Measurements from ENCODE around the gene CAPN12.

The CAPN12 gene

DNA sequence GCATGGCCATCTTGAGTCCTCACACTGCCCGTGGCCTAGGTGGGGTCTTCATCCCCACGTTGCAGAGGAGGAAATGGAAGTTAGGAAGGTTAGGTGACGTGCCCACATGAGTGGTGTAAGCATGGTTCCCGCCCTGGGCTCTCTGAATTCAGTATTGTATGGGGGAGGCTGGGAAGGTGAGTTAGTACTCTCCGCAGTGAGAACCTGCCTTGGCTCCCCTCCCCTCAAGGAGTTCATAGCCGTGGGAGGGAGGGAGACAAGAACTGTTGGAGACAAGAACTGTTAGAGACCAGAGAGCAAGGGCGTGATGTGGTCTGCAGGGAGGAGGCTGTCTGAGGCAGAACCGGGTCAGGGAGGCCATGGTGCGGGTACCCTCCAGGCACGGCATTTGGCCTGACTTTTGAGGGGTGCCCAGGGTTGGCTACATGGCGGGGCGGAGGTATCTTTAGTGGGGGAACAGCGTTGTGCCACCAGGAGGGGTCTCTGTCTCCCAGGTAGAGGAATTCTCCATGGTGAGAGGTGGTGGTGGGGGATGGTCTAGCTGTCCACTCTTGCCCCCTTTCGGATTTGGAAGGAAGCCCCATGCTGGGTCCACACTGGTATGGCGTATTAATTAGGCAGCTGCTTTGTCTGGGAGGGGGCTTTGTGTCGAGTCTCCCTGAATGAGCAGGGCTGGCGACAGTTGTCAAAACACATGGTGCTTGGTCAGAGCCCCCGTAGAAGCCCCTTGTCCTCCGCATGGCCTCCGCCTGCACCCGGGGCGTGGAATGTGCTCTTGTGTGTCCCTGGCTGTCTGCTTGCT is 45.8 kb downstream of the CAPN12 start:
- no peak for DNase-seq (ENCODE audit: low read depth in 3 of 3, low spot score in 1 of 3)

DNA sequence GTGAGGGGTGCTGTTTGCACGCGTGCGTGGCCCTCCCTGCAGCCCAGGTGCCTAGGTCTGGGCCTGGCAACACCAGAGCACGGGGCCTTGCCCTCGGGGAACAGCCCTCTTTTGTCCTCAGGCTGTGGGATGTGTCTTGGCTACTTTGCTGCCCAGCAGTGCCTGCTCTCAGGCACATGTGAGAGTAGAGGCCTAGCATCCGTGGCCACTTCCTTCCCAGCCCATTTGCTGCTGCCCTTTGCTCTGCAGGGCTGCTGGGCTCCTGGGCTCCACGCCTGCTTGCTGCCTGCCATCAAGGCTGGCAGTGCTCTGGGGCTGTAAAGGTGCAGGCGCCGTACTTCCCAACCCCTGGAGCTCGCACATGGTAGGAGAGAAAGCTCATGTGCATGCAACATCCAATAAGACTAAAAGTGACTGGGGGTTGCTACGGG is 46.6 kb downstream of the CAPN12 start:
- DNase-seq (ENCODE audit: low read depth in 3 of 3, low spot score in 1 of 3) = no peak

DNA sequence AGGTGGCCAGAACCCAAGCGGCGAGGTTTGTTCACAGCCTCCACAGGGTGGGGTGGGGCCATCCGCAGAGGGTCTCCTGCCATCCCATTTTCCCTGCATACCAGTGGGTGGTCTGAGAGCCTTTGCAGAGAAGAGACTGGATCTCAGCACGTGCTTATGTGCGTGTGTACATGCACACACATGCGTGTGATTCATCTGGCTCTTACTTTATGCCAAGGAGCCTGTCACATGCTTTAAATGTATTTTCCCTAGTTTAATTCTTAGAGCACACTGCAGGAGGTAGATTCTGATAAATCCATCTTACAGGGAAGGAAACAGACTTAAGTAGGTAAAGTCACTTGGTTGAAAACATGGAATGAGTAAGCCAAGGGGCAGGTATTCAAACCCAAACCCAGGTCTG is 47.1 kb downstream of the CAPN12 start:
- no peak for DNase-seq (ENCODE audit: low read depth in 3 of 3, low spot score in 1 of 3)

DNA sequence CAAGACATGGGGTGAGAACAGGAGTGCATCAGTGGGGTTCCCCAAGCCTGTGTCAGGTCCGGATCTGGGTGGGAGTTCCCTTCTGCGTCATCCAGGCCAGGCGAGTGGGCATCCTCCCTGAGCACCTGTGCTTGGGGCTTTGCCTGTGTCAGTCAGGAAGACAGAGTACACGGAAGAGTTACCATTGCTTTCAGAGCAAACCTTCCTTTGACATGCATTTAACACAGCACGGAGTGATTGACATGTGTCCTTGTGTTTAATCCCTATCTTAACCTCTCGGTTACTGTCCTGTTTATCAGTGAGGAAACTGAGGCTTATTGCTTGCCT is 47.6 kb downstream of the CAPN12 start:
- DNase-seq (ENCODE audit: low read depth in 3 of 3, low spot score in 1 of 3) = no peak

DNA sequence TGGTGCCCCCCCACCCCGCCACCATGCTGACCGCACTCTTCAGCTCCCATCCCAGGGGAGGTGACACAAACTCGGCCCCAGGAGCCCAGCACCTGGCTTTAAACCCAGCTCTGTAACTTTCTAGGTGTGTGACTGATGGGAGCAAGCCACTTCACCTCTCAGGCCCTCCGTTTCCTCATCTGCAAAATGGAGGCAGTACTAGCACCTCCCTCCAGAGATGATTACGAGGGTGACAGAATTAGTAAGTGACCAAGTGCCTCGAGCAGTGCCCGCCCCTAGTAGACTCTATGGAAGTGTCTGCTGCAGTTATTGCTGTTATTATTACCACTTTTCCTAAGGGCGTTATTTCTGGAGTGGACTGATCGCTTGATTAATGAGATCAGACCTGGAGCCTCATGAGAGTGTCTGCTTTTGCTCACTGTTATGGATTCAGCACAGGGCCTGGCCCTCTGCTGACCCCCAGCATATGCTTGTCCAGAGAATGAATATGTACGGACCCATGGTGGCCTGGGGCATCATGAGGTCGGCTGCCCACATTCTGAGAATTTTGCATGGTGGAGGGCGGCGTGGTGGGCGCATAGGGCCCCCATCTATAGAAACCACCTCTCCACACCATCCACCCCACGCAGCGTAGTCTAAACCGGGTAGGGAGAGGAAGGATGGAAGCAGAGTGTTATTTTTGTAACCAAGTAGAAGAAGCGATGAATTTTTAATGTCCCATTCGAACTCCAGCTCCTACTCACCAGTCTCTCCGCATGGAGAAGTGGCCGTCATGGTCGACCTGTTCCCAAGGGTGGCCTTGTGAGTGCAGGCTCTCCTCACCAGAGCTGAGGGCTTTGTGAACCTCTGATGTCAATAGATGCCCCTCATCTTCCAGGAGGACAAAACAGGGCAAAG is 48.2 kb downstream of the CAPN12 start:
- no peak for DNase-seq (ENCODE audit: low read depth in 3 of 3, low spot score in 1 of 3)

DNA sequence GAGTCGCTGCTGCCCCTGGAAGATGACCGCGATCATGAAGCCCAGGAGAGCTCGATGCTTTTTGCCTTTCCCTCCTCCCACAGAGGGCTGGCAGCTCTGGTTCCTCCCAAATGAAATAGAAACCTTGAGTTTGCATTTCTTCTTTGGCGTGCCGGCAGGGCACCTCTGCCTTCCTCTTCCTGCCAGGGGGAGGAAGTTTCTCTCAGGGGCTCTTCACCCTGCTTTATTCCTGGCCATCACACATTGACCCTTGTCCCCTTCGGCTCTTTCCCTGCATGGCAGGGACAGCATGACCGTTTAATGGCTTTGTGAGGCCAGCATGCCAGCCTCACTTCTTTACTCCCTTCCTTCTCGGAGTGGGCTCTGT is 49.0 kb downstream of the CAPN12 start:
- DNase-seq (ENCODE audit: low read depth in 3 of 3, low spot score in 1 of 3) = no peak

DNA sequence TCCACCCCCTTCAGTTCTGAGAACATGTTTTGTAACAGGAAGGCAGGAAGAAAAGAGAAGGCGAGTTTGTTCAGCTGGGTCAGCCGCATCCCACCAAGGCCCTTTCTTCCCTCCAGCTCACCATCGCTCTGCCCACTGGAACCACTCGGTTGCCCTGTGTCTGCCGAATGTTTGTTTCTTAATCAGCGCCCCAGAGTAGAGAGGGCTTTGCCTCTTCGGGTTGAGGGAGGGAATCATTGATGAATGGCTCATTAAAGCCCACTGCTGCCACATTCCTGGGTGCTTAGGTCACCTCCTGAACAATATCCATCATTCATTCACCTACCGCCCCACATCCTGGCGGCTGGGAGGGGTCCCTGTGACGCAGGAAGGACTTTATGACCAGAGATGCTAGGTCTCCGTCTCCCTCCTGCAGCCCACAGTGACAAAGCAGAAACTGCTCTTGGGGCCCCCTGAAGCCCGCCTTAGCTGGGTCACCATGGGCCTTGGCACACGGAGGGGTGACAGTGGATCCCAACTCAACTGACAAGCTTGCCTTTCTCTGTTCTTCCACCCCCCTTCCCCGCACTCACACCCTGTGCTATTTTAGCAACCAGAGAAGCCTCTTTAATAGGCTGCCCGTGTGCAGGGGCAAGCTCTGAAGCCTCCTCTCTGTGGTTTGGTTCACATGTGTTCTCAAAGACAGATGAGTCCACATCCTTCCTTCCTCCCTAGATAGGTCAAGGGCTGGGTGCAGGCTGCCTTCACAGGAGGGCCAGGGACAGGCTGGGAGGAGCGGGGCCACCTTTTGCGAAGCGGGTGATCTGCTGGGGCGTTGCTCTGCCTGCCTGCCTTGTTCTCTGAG is 50.7 kb downstream of the CAPN12 start:
- no peak for DNase-seq (ENCODE audit: low read depth in 3 of 3, low spot score in 1 of 3)

DNA sequence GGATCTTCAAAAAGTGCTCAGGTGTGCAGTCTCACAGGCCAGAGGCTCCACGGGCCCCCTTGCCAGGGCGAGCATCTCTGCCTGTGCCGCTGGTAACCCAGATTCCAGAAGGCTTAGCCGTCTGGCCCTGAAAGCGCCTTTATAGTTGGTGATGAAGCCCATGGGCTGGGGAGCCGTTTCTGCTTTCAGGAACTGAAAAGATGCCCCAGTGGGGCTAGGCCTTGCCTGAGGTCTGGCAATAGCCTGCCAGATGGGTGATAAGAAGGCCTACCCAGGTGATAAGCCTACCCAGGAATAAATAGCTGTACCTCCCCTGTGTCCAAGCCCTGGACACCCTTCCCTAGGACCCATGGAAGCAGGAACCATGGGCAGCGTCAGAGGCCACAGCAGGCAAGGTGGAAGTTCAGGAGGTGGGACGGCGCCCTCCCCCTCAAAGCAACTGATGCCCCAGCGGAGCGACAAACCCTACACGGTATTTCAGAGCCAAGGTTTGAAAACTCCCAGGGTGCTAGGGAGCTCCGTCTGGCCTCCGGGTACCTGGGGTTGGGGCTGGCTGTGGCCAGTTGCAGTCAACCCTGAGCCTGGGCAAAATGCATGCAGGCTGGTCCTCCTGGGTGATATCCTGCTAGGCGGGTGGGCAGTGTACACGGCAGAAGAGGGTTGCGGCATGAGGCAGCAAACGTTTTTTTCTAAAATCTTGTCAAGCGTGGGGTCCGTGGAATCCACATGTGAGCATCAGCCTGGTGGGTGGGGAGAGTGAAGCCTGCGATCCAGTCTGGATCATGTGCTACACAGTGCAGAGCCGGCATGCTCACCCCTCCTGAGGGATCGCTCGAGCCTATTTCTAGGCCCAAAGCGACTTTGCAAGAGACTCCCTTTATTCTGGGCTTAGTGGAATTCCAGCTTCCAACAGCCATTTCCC is 51.6 kb downstream of the CAPN12 start:
- no peak for DNase-seq (ENCODE audit: low read depth in 3 of 3, low spot score in 1 of 3)

DNA sequence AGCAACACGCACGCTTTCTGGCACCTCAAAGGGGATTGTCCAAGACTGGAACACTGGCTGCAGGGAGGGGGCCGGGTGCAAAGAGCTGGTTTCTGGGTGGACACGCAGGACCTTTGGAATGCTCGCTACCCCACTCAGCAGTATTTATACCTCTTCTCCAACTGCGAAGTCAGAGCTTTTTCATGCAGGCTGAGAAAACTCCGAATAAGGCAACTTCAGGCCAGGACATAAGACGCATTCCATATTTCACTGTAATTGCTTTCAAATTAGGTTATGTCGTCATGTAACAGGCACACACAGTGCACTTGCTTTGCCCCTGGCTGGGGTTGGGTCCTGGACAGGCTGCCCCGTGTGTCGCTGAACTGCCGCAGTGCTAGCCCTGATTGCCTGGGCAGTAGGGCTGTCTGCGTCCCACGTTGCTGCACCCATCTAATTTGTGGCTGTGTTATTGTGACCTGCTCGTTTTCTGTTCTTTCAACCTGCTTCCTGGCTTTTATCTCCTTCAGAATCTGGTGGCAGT is 52.3 kb downstream of the CAPN12 start:
- DNase-seq (ENCODE audit: low read depth in 3 of 3, low spot score in 1 of 3) = no peak

DNA sequence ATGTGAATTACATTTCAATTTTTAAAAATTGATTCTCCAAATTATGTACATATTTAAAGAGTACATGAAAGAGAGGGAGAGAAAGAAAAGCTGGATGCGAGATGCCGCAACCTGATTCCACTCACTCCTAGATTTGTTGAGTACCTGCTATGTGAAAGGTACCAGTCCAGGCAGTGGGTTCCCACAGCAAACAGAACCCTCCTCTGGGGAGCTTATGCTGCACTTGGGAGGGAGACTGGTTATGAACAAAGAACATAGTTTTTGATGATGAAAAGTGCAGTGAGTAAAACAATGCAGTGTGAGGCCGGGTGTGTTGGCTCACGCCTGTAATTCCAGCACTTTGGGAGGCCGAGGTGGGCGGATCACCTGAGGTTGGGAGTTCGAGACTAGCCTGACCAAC is 53.4 kb downstream of the CAPN12 start:
- DNase-seq (ENCODE audit: low read depth in 3 of 3, low spot score in 1 of 3) = no peak

DNA sequence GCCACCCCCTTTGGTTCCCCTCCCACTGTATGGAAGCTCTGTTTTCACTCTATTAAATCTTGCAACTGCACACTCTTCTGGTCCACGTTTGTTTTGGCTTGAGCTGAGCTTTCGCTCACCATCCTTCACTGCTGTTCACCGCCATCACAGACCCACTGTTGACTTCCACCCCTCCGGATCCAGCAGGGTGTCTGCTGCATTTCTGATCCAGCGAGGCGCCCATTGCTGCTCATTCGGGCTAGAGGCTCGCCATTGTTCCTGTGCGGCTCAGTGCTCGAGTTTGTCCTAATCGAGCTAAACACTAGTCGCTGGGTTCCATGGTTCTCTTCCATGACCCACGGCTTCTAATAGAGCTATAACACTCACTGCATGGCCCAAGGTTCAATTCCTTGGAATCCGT is 54.1 kb downstream of the CAPN12 start:
- DNase-seq (ENCODE audit: low read depth in 3 of 3, low spot score in 1 of 3) = no peak

DNA sequence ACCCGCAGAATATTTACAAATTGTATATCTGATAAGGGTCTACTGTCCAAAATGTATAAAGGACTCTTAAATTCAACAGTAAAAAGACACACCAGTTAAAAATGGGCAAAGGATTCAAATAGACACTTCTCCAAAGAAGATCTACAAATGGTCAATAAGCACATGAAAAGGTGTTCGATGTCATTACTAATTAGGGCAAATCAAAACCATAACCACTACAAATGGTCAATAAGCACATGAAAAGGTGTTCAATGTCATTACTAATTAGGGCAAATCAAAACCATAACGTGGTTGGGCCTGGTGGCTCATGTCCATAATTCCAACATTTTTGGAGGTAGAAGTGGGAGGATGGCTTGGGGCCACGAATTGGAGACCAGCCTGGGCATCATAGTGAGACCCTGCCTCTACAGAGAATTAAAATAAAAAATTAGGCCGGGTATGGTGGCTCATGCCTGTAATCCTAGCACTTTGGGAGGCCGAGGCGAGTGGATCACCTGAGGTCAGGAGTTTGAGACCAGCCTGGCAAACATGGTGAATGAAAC is 56.4 kb downstream of the CAPN12 start:
- no peak for DNase-seq (ENCODE audit: low read depth in 3 of 3, low spot score in 1 of 3)

DNA sequence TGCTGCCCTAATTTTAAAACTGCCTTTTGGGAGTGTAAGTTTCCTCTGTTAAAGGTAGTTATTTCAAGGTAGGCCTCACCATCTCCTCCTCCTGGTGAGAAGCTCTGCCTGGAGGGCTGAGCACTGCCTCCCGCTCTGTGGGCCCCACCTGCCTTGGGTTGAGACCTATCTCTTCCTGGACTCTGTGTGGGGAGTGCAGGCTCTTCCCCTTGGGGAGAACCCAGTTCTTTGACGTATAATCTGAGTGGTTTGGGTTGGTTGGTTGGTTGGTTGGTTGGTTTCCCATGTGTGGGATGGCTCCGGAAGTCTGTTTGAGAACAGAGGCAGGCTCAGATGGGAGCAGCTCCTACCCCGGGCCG is 57.8 kb downstream of the CAPN12 start:
- DNase-seq (ENCODE audit: low read depth in 3 of 3, low spot score in 1 of 3) = no peak

DNA sequence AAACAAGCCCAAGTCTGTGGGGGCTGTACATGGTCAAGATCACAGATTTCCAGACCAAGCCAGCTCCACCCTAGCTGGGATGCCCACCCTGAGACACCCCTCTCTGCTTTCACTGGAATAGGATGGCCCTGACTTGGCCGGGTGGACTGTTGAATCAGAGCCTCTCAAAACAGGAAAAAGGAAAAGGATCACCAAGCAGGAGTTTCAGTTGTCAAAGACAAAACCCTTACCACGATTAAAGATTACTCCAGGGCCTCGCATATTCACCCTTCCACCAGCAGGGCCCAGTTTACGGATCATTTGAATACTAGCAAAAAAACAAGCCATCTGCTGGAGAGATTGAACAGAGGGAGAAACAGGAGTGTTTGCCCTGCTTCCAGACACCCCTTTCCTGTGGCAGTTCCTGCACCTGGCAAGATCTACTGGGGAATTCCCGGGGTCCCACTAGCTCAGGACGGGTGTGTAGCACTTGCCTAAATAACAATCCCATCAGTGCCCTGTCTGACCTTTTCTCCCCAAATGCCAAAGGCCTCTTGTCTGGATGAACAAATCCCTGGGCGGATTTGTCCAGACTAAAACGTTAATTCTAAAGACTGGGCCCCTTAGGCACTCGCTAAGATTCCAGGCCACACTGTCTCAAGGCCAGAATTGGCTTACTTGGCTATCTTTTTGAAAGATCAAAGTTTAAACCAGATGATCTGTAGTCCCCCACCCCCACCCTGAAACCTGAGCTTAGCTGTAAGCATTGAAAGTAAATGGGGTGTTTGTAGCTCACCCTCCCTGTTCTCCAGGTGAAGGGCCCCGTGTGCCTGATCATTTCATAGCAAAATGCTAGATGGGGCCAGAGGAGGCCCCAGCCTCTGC is 58.4 kb downstream of the CAPN12 start:
- DNase-seq (ENCODE audit: low read depth in 3 of 3, low spot score in 1 of 3) = no peak

DNA sequence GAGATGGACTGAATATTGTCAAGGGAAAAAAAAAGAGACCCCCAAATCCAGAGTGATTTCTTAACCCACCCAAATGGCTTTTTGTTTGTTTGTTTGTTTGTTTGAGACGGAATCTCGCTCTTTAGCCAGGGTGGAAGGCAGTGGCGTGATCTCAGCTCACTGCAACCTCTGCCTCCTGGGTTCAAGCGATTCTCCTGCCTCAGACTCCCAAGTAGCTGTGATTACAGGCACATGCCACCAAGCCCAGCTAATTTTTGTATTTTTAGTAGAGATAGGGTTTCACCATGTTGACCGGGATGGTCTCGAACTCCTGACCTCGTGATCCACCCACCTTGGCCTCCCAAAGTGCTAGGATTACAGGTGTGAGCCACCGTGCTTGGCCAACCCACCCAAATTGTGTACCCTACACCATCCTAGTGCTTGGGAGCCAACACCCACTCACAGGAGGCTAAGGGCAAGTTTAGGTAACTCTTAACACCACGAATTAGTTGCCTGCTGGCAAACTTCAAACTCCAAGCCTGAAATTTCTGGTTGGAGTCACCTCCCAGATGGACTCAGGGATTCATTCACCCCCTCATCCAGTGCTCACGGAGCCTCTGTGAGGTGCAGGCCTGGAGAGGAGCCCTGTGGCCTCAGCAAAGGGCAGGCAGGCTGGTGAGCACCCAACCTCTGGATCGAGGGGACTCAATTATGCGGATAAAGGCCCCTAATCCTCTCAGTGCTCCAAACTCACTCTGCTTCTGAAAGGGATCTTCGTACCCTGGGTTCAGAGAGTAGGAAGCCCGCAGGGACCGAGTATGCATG is 59.2 kb downstream of the CAPN12 start:
- no peak for DNase-seq (ENCODE audit: low read depth in 3 of 3, low spot score in 1 of 3)

DNA sequence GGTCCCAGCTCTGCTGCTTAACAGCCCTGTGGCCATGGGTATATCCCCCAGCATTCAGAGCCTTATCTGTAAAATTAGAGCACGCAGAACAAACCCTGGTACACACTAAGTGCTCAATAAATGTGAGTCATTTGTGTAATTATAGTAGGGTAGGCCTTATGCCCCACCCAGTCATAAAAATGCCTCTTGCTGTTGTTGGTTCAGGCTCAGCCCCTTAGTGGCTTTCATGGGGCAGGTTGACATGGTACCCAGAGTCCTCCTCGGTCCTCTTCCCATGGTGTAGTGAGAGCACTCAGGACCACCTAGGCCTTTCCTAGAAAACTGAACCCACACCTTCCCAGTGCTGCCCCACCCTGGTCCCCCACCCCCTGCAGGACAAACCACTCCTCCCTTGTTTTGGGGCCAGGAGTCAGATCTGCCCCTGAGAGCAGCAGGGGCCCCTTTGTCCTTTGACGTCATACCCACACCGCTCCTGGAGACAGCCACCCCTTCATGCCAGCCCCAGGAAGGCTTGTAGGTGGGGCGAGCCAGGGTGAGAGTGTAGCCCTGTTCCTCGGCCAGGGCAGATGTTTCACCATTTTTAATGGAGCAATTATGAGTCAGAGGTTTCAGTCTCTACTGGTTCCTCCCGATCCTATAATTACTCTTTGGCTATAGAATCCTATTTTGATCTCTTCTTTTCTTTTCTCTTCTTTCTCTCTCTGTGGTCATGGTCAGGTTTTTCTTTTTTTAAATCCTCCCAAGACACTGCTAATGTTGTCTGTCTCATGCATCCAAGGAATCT is 60.0 kb downstream of the CAPN12 start:
- no peak for DNase-seq (ENCODE audit: low read depth in 3 of 3, low spot score in 1 of 3)

DNA sequence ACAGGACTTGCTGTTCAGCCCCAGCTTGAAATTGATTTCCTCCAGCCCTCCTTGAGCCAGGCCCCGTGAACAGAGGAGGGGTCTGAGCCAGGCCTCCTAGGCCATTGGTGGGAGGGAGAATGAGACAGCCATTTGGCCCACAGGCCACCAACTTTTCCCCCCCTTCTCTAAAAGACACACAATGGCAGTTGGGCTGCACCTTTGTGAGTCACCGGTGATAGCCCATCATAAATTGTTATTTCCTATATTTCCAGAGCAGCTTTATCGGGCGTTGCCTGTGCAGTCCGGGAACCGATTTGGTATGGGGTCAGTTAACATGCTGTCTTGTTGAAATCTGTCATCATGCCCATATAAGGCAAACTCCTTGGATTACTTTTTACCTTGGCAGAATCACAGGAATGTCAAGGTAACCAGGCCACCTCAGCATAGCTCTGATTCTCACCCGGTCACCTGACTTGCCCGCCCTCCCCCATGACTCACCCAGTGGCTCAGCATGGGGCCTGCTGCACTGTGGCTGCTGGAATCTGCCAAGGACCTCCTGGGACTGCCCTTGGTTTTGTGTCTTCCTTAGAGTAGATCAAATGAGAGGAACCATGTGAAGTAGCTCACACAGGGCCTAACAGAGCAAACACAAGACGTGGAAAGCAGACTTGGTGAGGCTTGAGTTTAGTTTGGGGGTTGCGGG is 60.7 kb downstream of the CAPN12 start:
- DNase-seq (ENCODE audit: low read depth in 3 of 3, low spot score in 1 of 3) = peak in 1 of 3 donors; percentile 22
